HG03460 (cell line): ENCODE measurements around the gene NBEA.

Source experiments
- ATAC-seq: cut with Tn5 transposase; IDR thresholded peaks from one replicate; pipeline ENCODE4 v1.9.1; 2021; ENCODE audit not compliant: unreplicated experiment

Gene NBEA

GRCh38 chr13:35162420-35162819 lies 220.3 kb downstream of the NBEA start:
- ATAC-seq: no peak

- ATAC-seq: peak; percentile 50
Measured at GRCh38 chr13:35163674-35164073, 221.6 kb downstream of the NBEA start.

DNA sequence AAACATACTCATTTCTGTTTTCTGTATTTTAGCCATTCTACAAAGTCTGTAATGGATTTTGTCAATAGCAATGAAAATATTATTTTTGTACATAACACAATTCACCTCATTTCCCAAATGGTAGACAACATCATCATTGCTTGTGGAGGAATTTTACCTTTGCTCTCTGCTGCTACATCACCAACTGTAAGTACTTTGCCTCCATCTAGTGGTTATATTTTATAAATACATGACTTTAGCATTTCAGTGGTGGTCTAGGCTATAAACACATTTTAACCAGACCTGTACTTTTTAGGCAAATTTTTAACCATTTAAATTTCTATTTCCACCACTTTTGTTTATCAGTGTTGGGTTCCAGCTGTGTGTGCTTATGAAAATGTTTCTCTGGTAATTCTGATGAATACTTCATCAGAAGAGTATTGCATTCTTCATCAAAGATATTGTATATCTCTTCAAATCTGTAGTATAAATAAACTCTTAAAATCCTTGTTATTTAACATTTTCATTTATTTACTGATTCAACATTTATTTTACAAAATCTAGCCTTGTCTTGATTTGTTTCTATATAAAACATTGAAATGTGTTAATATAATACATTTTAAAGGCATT lies 222.4 kb downstream of the NBEA start:
- peak; percentile 77 for ATAC-seq

DNA sequence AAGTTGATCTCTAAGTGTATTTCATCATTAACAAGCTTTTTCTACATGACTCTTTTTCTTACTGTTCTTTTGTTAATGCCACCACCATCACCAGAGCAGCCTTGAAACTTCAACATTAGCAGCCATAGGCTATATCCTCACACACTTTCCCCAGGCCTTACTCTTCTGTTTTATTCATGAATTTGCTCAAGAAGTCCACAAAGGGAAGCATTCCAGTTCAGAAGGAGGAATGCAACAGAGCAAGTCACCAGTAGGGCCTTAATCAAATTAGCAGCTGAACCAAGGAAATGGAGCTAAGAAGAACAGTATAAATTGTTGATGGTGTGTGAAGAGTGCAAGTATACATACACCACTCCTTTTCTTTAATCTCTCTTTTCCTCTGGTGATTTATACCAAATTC lies 223.1 kb downstream of the NBEA start:
- no peak for ATAC-seq

DNA sequence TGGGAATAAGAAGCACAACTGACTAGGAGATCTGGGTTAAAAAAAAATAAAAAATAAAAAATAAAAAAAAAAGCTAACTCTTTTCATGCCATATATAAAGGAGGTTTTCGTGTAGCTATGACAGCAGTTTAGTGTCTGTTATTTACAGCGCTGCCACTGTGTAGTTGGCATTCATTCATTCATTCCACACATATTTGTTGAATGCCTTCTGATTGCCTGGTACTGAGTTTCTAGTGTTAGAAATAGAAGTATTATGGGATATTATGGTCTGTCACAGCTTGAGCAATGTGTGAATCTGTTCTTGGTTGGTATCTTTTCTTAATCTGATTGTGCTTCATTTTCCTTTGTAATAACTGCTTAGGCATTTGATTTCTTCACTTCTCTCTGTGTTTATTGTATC lies 237.4 kb downstream of the NBEA start:
- no peak for ATAC-seq

DNA sequence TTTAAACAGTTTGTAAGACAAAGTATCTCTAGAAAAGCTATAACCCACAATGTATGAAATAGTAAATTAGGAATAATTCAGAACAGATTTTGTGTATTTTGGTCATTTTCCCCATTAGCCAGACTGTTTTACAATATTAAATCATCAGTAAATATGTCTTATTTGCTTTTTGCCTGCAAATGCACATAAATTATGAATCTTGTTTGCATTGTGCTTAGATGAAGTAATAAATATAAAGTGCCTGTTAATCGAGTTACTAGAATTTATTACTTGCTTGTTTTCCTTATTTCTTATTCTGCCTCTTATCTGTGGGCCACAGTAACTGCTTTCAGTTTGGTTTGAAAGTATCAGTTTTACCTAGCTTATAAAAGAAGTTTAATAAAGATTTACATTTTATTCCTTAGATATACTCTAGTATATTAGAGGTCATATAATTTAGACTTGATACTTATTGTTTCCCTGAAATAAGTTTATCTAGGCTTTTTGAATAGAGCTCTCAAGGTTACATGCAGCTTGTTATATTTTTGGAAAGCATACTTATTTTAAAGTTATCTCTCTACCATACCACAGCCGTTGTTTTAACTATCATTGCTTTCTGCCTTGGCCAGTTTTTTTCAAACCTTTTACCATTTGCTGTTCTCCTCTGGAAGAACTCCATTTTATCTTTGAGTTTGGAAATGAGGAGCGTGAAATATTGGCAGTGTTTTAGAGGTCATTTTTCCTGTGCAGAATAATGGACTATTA lies 238.0 kb downstream of the NBEA start:
- ATAC-seq: no peak

DNA sequence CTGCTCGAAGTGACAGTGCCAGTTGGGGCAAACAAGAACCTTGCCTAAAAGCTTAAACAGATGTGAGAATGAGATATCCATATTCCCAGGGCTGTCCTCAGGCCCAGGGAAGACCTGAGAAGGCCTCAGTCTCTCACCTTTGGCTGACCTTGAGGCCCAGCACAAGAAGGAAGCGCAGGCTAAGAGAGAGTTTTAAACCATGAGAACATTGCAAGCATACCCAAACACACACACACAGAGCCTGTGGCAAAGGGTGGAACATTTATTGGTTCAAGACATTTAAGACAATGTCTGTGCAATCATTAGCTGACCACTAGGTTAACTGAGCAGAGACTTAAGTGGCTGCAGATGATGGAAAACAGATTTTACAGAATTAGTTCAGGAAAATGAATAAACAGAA lies 248.2 kb downstream of the NBEA start:
- ATAC-seq: no peak

DNA sequence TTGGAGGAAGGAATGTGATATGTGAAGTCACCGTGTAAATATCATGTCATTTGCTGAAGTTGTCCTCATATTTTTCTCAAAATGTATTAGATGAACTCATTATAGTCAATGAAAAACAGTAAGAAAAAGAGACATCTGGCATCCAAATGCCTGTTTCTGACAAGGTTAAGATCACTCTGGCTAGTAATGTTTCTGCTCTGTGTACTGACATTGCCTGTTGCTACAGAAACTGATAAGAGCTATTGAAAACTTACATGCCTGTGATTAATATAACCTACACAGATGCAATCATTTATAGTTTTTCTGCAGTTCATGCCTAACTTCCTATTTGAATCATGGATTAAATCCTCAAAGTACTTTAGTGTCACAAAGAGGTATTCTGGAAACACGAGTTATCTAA lies 249.8 kb downstream of the NBEA start:
- ATAC-seq: no peak

- no peak for ATAC-seq
Measured at GRCh38 chr13:35198613-35199200, 256.6 kb downstream of the NBEA start.

DNA sequence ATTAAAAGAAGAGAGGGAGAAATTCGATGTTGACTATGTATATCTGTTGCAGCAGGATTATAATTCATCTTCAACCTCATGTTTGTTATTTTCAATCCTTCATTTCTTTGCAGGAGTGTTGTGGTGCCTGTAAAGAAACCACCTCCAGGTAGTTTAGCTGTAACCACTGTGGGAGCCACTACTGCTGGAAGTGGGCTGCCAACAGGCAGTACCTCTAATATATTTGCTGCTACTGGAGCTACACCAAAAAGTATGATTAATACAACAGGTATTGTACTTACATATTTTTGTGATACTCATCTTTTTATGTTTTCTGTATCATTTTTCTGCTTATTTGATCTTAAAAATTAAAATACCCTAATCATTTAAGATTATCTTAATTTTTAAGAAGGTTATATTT lies 266.5 kb downstream of the NBEA start:
- ATAC-seq: no peak

GRCh38 chr13:35210261-35210660 lies 268.2 kb downstream of the NBEA start:
- ATAC-seq: no peak

DNA sequence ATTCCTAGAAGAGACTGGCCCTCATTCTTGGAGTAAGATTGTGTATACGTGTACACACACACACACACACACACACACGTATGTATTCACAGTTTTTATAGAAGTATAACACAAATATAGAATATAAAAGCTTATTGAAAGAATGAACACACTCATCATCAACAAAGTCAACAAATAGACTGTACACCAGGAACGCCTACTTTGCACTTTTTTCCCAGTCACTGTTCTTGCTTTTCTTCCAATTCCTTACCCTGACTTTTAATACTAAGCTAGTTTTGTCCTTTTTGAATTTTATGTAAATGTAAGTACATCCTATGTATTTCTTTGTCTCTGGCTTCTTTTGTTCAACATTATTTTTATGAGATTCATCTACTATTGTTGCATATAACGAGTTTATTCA lies 269.9 kb downstream of the NBEA start:
- ATAC-seq: no peak

DNA sequence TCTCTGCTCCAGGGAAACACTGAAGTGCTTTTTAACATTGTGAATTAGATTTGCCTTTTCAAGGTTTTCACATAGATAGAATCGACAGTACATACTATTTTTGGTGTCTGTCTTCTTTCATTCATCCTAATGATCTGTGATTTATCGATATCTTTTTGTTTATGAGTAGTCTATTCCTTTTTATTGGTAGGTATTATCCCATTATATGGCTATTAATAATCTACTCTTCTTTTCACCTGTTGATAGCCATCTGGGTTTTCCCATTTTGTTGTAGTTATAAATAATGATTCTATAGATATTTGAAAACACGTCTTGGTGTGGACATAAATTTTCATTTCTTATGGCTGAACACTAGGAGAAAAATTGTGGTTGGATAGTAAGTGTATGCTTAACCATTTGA lies 271.8 kb downstream of the NBEA start:
- no peak for ATAC-seq

- no peak for ATAC-seq
Measured at GRCh38 chr13:35216131-35216530, 274.1 kb downstream of the NBEA start.

- no peak for ATAC-seq
Measured at GRCh38 chr13:35219021-35219420, 277.0 kb downstream of the NBEA start.

GRCh38 chr13:35225159-35225558 lies 283.1 kb downstream of the NBEA start:
- ATAC-seq: no peak

DNA sequence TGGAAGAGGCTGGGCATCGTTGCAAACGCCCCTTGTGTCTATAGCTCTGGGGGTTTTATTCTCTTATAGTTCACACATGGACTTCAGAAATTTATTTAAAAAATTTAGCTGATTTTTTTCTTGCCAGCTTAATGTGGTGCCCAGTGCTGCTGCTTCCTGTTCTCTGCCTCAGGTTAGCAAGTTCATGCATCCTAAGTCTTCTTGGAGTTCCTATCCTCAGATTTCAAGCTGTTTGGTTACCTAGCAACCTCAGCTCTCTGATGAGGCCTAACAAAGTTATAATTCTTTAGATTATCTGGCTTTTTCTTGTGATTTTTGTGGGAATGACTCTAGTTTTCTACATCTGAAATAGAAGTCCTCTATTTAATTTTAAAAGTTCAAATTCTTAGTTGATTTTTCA lies 283.5 kb downstream of the NBEA start:
- ATAC-seq: no peak

DNA sequence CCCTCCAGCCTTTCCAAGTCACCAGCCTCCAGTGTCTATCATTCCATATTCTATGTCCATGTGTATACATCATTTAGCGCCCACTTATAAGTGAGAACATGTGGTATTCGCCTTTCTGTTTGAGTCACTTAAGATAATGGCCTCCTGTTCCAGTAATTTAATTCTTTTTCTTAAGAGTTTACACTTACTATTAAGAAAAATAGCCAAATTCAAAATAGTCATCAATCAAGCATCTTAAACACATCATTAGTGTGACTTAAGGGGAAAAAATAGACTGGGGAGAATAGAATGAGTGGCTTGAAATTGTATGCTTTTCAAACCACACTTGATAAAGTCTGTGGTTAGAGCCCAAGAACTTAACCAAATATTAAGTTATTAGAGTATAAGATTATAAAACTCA lies 286.5 kb downstream of the NBEA start:
- no peak for ATAC-seq

- ATAC-seq: no peak
Measured at GRCh38 chr13:35231426-35231825, 289.4 kb downstream of the NBEA start.

DNA sequence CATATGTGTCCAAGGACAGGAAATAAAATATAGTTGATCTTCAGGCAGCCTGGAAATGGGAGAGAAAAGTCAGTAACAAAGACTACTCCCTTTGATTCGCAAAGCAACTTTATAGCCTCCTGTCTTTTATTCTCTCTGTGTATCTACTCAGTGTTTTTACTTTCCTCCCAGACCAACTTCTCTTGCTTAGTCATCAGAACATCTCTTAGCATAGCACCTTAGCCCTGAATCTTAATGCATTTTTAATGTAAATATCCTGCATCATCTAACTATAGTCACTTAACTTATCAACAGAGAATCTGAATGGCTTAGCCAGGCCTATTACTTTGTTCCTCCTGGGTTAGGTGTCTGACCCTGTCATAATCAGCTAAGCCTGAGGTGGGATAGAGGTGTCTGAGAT lies 296.2 kb downstream of the NBEA start:
- no peak for ATAC-seq

GRCh38 chr13:35252536-35253205 lies 310.6 kb downstream of the NBEA start:
- ATAC-seq: peak; percentile 88

- no peak for ATAC-seq
Measured at GRCh38 chr13:35255241-35255640, 313.2 kb downstream of the NBEA start.
